Dendritic cell treated with granulocyte-macrophage colony-stimulating factor and Interleukin-4, amounts not matched to agents 40 ng/mL and 50 ng/mL, for 4 days (primary cell): ENCODE measurements around the gene SART3.
"Not testable (repeated sequence)": the region's sequence is repeated elsewhere in the genome, so short reads cannot be mapped to it uniquely, and the experiment has no call there.

ENCODE experiments used
- H3K27ac Mint-ChIP-seq: one replicate; pipeline ENCODE4 v1.8.0; 2022; ENCODE audit warnings: mild to moderate bottlenecking, mixed read lengths
- H3K27me3 Mint-ChIP-seq: one replicate; pipeline ENCODE4 v1.8.0; 2022; ENCODE audit warnings: mild to moderate bottlenecking, mixed read lengths
- H3K36me3 Mint-ChIP-seq: one replicate; pipeline ENCODE4 v1.8.0; 2022; ENCODE audit warnings: low read depth, mixed read lengths
- H3K4me1 Mint-ChIP-seq: one replicate; pipeline ENCODE4 v1.8.0; 2022; ENCODE audit warnings: low read depth, mixed read lengths
- H3K4me3 Mint-ChIP-seq: one replicate; pipeline ENCODE4 v1.8.0; 2022; ENCODE audit warnings: mild to moderate bottlenecking, moderate library complexity, mixed read lengths
- H3K9me3 Mint-ChIP-seq: one replicate; pipeline ENCODE4 v1.8.0; 2022; ENCODE audit warnings: mixed read lengths
- intact Hi-C: fragments of 100-400 bp; cut with micrococcal nuclease; formaldehyde crosslinking; loops from one replicate; pipeline ENCODE4 v1.15.0; 2022

SART3 gene

DNA sequence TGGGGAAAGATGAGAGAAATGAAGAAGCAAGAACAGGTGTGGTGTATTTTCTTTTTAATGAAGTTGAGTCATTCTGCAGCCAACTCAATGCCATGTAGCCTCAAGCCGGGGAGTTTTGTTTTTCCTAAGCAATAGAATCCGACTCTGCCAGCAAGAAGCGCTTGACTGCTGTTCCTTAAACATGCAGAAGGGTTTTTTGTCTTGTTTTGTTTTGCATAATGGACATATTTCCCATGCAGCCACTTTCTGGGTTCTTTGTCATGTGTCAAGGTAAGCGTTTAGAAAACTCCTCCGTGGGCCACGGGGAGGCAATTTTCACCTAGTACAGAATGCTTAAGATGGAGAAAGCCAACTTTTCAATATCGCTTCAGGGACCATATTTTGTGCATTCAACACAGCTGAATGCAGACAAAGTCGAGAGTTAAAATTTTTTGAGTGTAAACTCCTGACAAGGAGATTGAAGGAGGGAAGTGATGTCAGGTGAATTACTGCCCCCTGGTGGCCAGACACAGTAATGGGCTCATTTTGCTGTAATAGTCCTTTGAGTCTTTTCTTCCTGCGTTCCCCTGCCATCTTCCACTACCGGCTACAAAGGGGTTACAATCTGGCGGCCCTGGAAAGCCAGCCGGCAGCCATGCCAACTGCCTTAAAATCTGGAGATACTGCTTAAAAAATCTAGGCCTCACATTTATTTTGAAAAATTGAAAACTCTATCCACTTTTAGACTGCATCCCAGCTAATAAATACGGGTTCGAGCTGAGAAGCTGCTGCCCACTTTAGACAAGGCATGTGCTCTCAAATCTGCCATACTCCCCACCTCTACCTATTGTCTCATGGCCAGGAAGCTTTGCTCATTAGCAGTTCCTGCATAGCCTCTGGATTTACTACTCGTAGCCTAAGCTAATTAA is 49.1 kb downstream of the SART3 start:
- Mint-ChIP-seq H3K9me3 (no peaks in the 10 kb centered on the region), H3K4me1 (peaks cover 27% of the 10 kb centered on the region), H3K36me3 (peaks cover 10% of the 10 kb centered on the region), H3K4me3 (no peak overlapping the region), H3K27me3 (peaks cover 11% of the 10 kb centered on the region), H3K27ac (no peak overlapping the region)
- intact Hi-C loops, result loop anchor here (1.0 to 5.0 kb wide), 3 partner anchors 280 to 595 kb away; no protein-coding TSS in a partner anchor

GRCh38 chr12:108510836-108511235 is 50.1 kb downstream of the SART3 start:
- Mint-ChIP-seq H3K9me3 (no peaks in the 10 kb centered on the region), H3K4me3 (no peak overlapping the region), H3K27ac (no peak overlapping the region), H3K4me1 (peaks cover 17% of the 10 kb centered on the region), H3K36me3 (peaks cover 6% of the 10 kb centered on the region), H3K27me3 (peaks cover 11% of the 10 kb centered on the region)
- intact Hi-C loops, result loop anchor here (5.0 kb wide), 2 partner anchors 279 to 594 kb away; no protein-coding TSS in a partner anchor

GRCh38 chr12:108509806-108510205 is 51.2 kb downstream of the SART3 start:
- Mint-ChIP-seq H3K36me3 (no peaks in the 10 kb centered on the region), H3K4me1 (peaks cover 13% of the 10 kb centered on the region), H3K9me3 (peaks cover 3% of the 10 kb centered on the region), H3K4me3 (no peak overlapping the region), H3K27ac (no peak overlapping the region), H3K27me3 (peaks cover 13% of the 10 kb centered on the region)
- intact Hi-C loops, result loop anchor here (5.0 kb wide), 2 partner anchors 278 to 593 kb away; no protein-coding TSS in a partner anchor

- Mint-ChIP-seq H3K4me3 (no peak overlapping the region), H3K4me1 (peaks cover 5% of the 10 kb centered on the region), H3K27me3 (peaks cover 10% of the 10 kb centered on the region)
Measured at GRCh38 chr12:108507971-108508642, 52.9 kb downstream of the SART3 start.

GRCh38 chr12:108505129-108505528 is 55.8 kb downstream of the SART3 start:
- no peaks in the 10 kb centered on the region for H3K36me3 Mint-ChIP-seq
- no peak overlapping the region for H3K27ac Mint-ChIP-seq
- H3K9me3 Mint-ChIP-seq, result peaks cover 37% of the 10 kb centered on the region
- H3K4me3 Mint-ChIP-seq, result no peak overlapping the region
- peaks cover 13% of the 10 kb centered on the region for H3K27me3 Mint-ChIP-seq
- intact Hi-C loops, result no loop called here
- H3K4me1 Mint-ChIP-seq, result no peaks in the 10 kb centered on the region

More at GRCh38 chr12:108507971-108508642, 52.9 kb downstream of the SART3 start:
- Mint-ChIP-seq H3K36me3 (no peaks in the 10 kb centered on the region), H3K27ac (no peak overlapping the region), H3K9me3 (peaks cover 20% of the 10 kb centered on the region)
- intact Hi-C loops, result no loop called here

- Mint-ChIP-seq H3K9me3 (peaks cover 37% of the 10 kb centered on the region), H3K27me3 (peaks cover 13% of the 10 kb centered on the region), H3K4me1 (no peaks in the 10 kb centered on the region), H3K36me3 (no peaks in the 10 kb centered on the region), H3K27ac (no peak overlapping the region), H3K4me3 (no peak overlapping the region)
- intact Hi-C loops, result no loop called here
Measured at GRCh38 chr12:108502922-108503321, 58.1 kb downstream of the SART3 start.

DNA sequence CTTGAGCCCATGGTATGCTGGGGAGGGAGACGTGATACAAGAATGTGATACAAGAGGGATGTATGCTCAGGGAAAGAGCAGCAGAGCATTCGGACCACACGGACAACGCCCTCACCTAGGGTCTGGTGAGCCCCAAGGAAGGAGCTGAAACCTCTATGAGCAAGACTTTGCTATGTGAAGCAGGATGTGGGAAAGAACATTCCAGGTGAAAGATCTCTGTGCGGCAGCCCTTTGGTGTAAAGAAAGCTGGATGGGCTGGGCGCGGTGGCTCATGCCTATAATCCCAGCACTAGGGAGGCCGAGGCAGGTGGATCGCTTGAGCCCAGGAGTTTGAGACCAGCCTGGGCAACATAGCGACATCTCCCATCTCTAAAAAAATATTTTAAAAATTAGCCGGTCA is 62.8 kb downstream of the SART3 start:
- Mint-ChIP-seq H3K36me3 (no peaks in the 10 kb centered on the region), H3K27me3 (peaks cover 21% of the 10 kb centered on the region), H3K4me1 (no peaks in the 10 kb centered on the region), H3K27ac (no peak overlapping the region), H3K4me3 (no peak overlapping the region), H3K9me3 (peaks cover 17% of the 10 kb centered on the region)
- intact Hi-C loops, result loop anchor here (5.0 to 10.0 kb wide), 4 partner anchors 266 to 581 kb away; no protein-coding TSS in a partner anchor

GRCh38 chr12:108495823-108496579 is 65.0 kb downstream of the SART3 start:
- no peak overlapping the region for H3K27ac Mint-ChIP-seq
- no peaks in the 10 kb centered on the region for H3K4me1 Mint-ChIP-seq
- H3K9me3 Mint-ChIP-seq, result no peaks in the 10 kb centered on the region
- no peak overlapping the region for H3K4me3 Mint-ChIP-seq
- intact Hi-C loops, result loop anchor here (5.0 to 10.0 kb wide), 4 partner anchors 264 to 579 kb away; no protein-coding TSS in a partner anchor
- H3K27me3 Mint-ChIP-seq, result peaks cover 23% of the 10 kb centered on the region
- no peaks in the 10 kb centered on the region for H3K36me3 Mint-ChIP-seq

DNA sequence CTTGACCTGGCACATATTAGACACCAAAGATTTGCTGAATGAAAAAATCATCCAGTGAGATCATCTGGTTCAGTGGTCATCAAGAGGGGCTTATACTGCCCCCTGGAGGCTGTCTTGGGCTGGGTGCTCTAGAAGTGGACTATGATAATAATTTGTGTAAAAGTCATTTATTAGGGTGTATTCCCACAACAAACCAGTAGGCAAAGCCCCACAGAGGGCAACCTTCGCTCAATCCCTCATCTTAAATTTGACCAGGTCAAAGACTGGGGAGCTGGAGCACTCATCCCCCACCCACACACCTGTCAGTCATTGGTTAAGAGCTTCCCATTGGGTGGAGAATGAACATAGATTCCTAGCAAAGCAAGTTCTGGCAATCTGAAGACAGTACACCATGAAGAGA is 65.9 kb downstream of the SART3 start:
- Mint-ChIP-seq H3K36me3 (no peaks in the 10 kb centered on the region), H3K9me3 (no peaks in the 10 kb centered on the region), H3K4me1 (no peaks in the 10 kb centered on the region), H3K27me3 (peaks cover 27% of the 10 kb centered on the region), H3K27ac (no peak overlapping the region), H3K4me3 (no peak overlapping the region)
- intact Hi-C loops, result loop anchor here (5.0 to 10.0 kb wide), 4 partner anchors 263 to 578 kb away; no protein-coding TSS in a partner anchor

DNA sequence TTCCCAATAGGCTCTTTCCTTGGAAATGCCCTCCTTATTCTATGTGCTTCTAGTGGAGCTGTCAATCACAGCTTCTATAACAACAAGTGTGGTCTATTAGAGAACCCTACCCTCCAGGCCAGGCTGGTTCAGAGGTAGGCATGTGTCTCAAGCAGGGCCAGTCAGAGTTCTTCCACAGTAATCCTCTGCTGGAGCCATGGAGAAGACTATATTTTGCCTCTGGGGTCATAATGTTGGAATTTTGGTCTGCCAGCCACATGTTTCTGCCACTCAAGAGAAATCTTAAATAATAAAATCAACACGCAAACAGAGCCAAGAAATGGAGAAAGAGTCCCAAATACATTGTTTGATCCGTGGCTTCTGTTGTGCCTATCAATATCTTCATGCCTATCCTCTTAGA is 69.7 kb downstream of the SART3 start:
- intact Hi-C loops, result loop anchor here (10.0 kb wide), 2 partner anchors 396 to 496 kb away; no protein-coding TSS in a partner anchor
- Mint-ChIP-seq H3K27me3 (peaks cover 29% of the 10 kb centered on the region), H3K4me1 (no peaks in the 10 kb centered on the region), H3K36me3 (no peaks in the 10 kb centered on the region), H3K9me3 (peaks cover 7% of the 10 kb centered on the region), H3K4me3 (no peak overlapping the region), H3K27ac (no peak overlapping the region)

- H3K36me3 Mint-ChIP-seq, intact Hi-C loops, H3K27ac Mint-ChIP-seq, H3K4me1 Mint-ChIP-seq, H3K9me3 Mint-ChIP-seq, H3K4me3 Mint-ChIP-seq: not testable (repeated sequence)
- peaks cover 21% of the 10 kb centered on the region for H3K27me3 Mint-ChIP-seq
Measured at GRCh38 chr12:108487029-108487428, 73.9 kb downstream of the SART3 start.

DNA sequence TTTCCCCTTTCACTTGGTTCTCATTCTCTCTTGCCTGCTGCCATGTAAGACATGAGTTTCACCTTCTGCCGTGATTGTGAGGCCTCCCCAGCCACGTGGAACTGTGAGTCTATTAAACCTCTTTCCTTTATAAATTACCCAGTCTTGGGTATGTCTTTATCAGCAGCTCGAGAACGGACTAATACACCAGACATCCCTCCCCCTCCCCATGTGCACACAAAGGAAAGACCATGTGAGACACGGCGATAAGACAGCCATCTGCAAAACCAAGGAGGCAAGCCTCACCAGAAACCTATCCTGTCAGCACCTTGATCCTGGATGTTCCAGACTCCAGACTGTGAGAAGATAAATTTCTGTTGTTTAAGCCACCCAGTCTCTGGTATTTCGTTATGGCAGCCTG is 75.6 kb downstream of the SART3 start:
- H3K27ac Mint-ChIP-seq, result not testable (repeated sequence)

DNA sequence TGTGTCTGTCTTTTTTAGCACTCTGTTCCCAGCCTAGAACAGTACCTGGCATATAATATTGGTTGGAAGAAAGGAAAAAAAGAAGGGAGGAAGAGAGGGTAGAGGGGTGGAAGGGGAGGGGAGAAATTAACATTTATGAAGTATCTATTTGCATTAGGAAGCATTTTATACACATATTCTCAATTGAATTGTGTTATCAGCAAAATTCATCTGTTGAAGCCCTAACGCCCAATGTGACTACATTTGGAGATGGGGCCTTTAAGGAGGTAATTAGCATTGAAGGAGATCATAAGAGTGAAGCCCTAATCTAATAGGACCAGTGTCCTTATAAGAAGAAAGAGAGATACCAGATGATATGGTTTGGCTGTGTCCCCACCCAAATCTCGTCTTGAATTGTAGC is 76.1 kb downstream of the SART3 start:
- H3K4me3 Mint-ChIP-seq, result no peak overlapping the region
- no peaks in the 10 kb centered on the region for H3K4me1 Mint-ChIP-seq
- no peak overlapping the region for H3K27ac Mint-ChIP-seq
- H3K36me3 Mint-ChIP-seq, result no peaks in the 10 kb centered on the region
- intact Hi-C loops, result no loop called here
- H3K27me3 Mint-ChIP-seq, result peaks cover 21% of the 10 kb centered on the region
- H3K9me3 Mint-ChIP-seq, result peaks cover 7% of the 10 kb centered on the region

More for the DNA sequence above, 75.6 kb downstream of the SART3 start:
- H3K9me3 Mint-ChIP-seq, intact Hi-C loops, H3K4me3 Mint-ChIP-seq, H3K4me1 Mint-ChIP-seq, H3K36me3 Mint-ChIP-seq: not testable (repeated sequence)
- H3K27me3 Mint-ChIP-seq, result peaks cover 22% of the 10 kb centered on the region
